Tibial artery (tissue), 4 donors: ENCODE measurements around the gene ELP5.

Experiments used
- DNase-seq, 2 donors: peaks; one replicate each; pipeline ENCODE4 v3.0.0-alpha.2; 2019
- H3K27ac ChIP-seq, 2 donors: fragments of 200-600 bp; sonication (generic) in 1 of 2; 1 replicate in 1 of 2; 2 replicates in 1 of 2; pipeline ENCODE4 v1.5.1; 2018 to 2019; ENCODE audit warnings: mild to moderate bottlenecking in 1 of 2
- H3K27me3 ChIP-seq, 2 donors: fragments of 200-600 bp; sonication (generic) in 1 of 2; one replicate each; pipeline versions ENCODE4 v1.5.1 to v1.6.0; 2016 to 2019
- H3K36me3 ChIP-seq, 3 donors: fragments of 200-600 bp; sonication (generic) in 2 of 3; one replicate each; pipeline ENCODE4 v1.5.1; 2016 to 2019; ENCODE audit warnings: mild to moderate bottlenecking in 2 of 3
- H3K4me1 ChIP-seq, 4 donors: fragments of 200-600 bp; sonication (generic) in 2 of 4; 1 replicate in 3 of 4; 2 replicates in 1 of 4; pipeline ENCODE4 v1.5.1; 2016 to 2019
- H3K4me3 ChIP-seq, 2 donors: fragments of 200-600 bp; sonication (generic) in 1 of 2; 1 replicate in 1 of 2; 2 replicates in 1 of 2; pipeline ENCODE4 v1.5.1; 2018 to 2019; ENCODE audit warnings: mild to moderate bottlenecking in 2 of 2
- H3K9me3 ChIP-seq, 3 donors: fragments of 200-600 bp; sonication (generic) in 1 of 3; one replicate each; pipeline ENCODE4 v1.5.1; 2016 to 2019
- intact Hi-C: fragments of 100-400 bp; cut with DNase I; formaldehyde crosslinking; loops from one replicate; pipeline ENCODE4 v1.15.0; 2023; ENCODE audit warnings: low total_unique reads
- TF ChIP-seq, protein P1 (sequence below), 2 experiments: fragments of 200-600 bp in 1 of 2; fragments of 450-650 bp in 1 of 2; IDR thresholded peaks; one replicate each; pipeline ENCODE4 v1.5.1; 2017 to 2019; ENCODE audit warnings: antibody characterized with exemption in 2 of 2, mild to moderate bottlenecking in 1 of 2, moderate library complexity in 1 of 2

The ELP5 gene

DNA sequence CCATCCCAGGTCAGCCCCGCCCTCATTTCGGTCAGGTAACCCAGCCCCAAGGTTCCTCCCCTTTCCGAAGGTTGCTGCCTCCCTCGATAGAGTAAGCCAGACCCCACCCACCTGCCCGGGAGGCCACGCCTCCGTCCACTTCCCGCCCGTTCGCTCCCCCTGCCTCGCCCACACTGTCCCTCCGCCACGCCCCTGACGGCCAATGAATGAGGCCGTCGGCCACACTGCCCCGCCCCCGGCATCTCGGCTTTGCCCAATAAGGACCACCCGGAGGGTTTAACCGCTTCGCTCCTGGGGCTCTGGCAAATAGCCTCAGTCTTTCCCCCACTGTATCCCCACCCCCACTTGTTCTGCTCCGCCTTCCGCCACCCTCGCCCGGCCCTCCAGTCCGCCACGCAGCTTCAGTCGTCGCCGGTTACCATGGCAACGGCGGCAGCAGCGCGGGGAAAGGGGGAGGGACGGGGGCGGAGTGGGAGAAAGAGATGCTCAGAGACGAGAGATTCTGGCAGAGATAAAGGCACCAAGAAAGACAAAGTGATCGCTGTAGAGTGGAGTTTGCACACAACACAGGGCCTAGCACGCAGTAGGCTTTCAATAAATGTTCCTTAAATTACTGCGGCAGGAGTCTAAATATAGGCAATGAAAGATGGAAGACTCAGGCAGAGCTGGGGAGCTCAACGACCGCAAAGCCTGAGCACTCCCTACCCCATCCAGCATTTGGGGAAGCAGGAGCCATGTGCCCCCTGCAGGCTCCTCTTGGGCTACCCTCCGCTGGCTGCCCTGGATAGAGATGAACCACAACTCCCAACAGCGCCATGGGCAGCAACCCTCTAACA lies 37.5 kb upstream of the ELP5 start:
- TF ChIP-seq, protein P1, sequence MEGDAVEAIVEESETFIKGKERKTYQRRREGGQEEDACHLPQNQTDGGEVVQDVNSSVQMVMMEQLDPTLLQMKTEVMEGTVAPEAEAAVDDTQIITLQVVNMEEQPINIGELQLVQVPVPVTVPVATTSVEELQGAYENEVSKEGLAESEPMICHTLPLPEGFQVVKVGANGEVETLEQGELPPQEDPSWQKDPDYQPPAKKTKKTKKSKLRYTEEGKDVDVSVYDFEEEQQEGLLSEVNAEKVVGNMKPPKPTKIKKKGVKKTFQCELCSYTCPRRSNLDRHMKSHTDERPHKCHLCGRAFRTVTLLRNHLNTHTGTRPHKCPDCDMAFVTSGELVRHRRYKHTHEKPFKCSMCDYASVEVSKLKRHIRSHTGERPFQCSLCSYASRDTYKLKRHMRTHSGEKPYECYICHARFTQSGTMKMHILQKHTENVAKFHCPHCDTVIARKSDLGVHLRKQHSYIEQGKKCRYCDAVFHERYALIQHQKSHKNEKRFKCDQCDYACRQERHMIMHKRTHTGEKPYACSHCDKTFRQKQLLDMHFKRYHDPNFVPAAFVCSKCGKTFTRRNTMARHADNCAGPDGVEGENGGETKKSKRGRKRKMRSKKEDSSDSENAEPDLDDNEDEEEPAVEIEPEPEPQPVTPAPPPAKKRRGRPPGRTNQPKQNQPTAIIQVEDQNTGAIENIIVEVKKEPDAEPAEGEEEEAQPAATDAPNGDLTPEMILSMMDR (IDR thresholded peaks at IDR 0.05) = peak; percentile 32 to 49
- H3K4me1 ChIP-seq = peaks cover 0 to 56% (median 36%) of the 10 kb centered on the region in 4 donors
- peaks cover 0 to 34% of the 10 kb centered on the region in 2 donors for H3K27me3 ChIP-seq
- H3K9me3 ChIP-seq = no peaks in the 10 kb centered on the region
- H3K36me3 ChIP-seq = no peaks in the 10 kb centered on the region
- H3K4me3 ChIP-seq = peak overlapping the region; percentile 49 to 53
- peak; percentile 98 for DNase-seq
- H3K27ac ChIP-seq = peak overlapping the region; percentile 59 to 64
- intact Hi-C loops = no loop called here

DNA sequence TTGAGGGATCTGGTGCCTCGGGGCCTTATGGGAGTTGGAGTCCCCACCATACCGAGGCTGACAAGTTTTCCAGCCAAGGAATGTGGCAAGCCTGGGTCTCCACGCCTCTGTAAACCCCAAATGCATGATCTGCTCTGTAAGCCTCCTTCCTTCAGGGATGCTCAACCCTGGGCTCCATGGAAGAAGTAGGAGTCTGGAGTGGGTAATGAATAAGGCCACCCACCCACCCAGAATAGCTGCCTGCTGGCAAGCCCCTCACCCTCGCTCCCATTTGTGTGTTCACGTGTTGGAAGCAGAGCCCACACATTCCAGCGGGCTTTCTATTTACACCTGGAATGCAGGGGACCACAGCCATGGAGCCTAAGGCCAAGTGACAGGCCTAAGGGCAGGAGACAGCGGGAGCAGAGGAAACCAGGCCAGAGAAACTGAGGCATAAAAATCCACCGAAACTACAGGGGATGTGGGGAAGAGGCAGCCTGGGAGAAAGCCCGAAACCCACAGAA lies 36.8 kb upstream of the ELP5 start:
- peak overlapping the region; percentile 59 to 64 for H3K27ac ChIP-seq
- no peak for DNase-seq
- peaks cover 0 to 56% (median 37%) of the 10 kb centered on the region in 4 donors for H3K4me1 ChIP-seq
- H3K4me3 ChIP-seq = peak overlapping the region; percentile 49 to 53
- TF ChIP-seq, protein P1 (IDR thresholded peaks at IDR 0.05) = no peak
- H3K36me3 ChIP-seq = no peaks in the 10 kb centered on the region
- peaks cover 0 to 34% of the 10 kb centered on the region in 2 donors for H3K27me3 ChIP-seq
- H3K9me3 ChIP-seq = no peaks in the 10 kb centered on the region
- intact Hi-C loops = no loop called here

DNA sequence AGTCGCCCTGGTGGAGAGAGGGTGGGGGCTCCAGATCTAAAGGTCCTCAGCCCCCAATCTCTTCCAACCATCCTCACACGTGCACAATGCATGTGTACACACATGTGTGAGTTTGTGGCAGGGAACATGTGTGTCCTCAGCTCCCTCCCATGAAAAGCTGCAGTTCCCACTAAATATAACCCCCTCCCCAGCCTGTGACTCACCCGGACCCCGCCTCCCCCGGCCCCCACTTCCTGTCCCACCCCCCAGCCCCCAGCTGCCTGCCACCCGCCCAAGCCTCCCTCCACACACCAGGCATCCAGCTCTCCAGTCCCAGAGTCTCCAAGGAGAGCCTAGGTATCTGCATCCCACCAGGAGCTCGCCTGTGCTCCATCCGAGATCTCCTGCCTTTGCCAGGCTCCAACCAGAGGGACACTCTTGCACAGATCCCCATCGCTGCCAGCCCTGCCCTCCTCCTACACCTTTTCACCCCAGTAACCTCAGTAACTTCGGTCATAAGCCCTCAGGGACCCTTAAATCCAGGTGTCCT lies 36.3 kb upstream of the ELP5 start:
- peak overlapping the region in 1 of 2 donors; percentile 49 for H3K4me3 ChIP-seq
- intact Hi-C loops = no loop called here

DNA sequence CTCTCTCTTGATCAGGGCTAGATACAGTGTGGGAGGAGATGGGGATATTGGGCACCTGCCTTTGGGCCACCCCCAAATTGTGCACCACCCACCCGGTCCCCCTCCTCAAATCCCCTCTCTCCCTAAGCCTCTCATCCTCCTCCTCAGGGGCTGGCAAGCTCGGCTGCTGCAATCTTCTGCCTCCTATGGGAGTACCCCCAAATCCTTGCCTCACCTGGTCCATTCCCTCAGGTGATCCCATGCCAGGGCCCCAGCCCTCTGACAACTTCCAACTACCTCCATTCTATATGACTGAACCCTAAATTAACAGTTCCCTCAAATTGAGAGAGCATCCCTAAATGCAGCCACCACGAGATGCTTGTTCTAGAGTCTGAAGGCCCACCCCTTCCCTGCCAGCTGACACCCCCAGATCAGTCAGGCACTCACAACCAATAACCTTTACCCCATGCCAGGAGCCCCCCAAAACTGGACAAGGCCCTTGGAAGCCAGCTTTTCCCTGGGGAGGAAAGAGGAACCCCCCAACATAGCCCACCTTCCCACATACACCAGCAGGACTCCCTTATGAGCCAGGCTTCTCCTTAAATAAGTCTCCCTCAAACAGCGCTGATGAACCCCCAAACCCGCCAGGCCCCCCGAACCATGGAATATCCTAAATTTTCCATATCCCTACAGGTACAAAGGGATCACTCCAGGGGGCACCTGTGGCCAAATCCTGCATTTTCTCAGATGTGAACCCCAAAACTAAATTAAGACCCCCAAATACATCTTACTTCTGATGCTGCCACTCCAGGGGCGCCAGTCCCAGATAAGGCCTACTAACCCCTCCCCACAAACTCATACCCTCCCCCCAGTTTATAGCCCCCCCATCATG lies 35.5 kb upstream of the ELP5 start:
- no peaks in the 10 kb centered on the region for H3K9me3 ChIP-seq
- H3K27ac ChIP-seq = peak overlapping the region; percentile 64 to 69
- peaks cover 0 to 69% (median 50%) of the 10 kb centered on the region in 4 donors for H3K4me1 ChIP-seq
- H3K4me3 ChIP-seq = peak overlapping the region; percentile 44 to 49
- peaks cover 0 to 6% (median 0%) of the 10 kb centered on the region in 3 donors for H3K36me3 ChIP-seq
- intact Hi-C loops = no loop called here
- TF ChIP-seq, protein P1 (IDR thresholded peaks at IDR 0.05) = no peak
- DNase-seq = no peak
- peaks cover 0 to 22% of the 10 kb centered on the region in 2 donors for H3K27me3 ChIP-seq

More for the DNA sequence above, 36.3 kb upstream of the ELP5 start:
- H3K27ac ChIP-seq = peak overlapping the region; percentile 59 to 64
- peaks cover 0 to 61% (median 42%) of the 10 kb centered on the region in 4 donors for H3K4me1 ChIP-seq
- no peak for DNase-seq
- TF ChIP-seq, protein P1 (IDR thresholded peaks at IDR 0.05) = no peak
- H3K9me3 ChIP-seq = no peaks in the 10 kb centered on the region
- H3K27me3 ChIP-seq = peaks cover 0 to 30% of the 10 kb centered on the region in 2 donors
- H3K36me3 ChIP-seq = no peaks in the 10 kb centered on the region
